Measurements from ENCODE around the gene CEP164.

The CEP164 gene
- total RNA-seq: 63.3 to 116 (median 96.2) reads per million in 4 donors

DNA sequence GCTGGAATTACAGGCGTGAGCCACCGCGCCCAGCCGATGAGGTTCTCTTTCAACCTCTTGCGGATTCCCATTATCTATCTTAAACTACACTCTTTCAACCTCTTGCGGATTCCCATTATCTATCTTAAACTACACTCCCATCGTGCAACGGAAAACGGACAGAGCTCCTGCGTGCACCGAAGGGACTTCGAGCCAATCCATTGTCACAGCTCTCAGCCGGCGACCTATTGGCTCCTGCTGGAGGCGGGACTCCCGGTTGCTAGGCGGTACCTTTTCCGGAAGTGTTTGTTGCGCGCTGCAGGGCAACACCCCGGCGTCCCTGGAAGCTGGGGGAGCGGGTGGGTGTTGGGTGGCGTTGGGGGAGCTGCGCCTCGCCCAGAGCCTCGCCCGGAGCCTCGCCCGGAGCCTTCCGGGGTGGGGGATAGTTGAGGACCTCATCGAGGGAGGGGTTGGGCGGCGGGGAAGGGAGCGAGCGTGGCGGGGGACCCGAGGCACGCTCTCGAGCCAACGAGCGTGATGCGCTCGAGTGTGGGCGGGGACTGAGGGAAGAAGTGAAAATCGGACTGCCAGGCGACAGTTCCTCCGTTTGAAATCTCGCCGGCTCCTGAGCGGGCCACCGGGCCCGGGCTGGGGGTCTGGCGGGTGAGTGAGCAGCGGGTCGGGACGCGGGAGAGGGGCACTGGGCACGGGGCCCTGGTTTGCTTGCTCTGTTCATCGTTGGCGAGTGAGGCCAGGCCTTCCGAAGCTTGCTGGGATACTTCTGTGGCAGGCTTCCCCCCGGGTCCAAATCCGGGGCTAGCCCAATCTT lies at the start of gene CEP164:
TSS of gene CEP164 (plus strand) at position 288 of the 808 bp plus-strand sequence. CDS start 10,733 bp downstream, outside the sequence.
- peak; percentile 86 to 97 (median 90) for DNase-seq

DNA sequence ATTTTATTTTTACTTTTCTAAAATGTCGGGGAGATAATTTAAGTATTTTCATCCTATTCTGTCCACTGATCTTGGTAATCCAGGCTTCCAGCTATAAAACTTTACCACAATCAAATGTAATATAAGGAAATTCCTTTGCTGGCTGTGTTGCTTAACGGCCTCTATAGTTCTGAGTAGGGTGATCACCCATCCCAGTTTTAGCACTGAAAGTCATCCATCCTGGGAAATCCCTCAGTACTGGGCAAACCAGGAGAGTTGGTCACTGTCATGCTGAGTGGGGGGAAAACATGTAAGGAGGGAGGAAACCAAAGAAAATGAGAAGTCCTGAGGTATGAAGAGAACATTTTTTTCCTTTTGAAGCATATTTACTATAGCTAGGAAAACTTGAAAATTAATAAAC lies 49.3 kb upstream of the CEP164 start:
- DNase-seq: no peak

- peak in 1 of 5 donors; percentile 66 for DNase-seq
These were observed 47.8 kb upstream of the CEP164 start for GRCh38 chr11:117279711-117280376.

GRCh38 chr11:117281159-117281558 lies 46.5 kb upstream of the CEP164 start:
- DNase-seq: no peak

DNA sequence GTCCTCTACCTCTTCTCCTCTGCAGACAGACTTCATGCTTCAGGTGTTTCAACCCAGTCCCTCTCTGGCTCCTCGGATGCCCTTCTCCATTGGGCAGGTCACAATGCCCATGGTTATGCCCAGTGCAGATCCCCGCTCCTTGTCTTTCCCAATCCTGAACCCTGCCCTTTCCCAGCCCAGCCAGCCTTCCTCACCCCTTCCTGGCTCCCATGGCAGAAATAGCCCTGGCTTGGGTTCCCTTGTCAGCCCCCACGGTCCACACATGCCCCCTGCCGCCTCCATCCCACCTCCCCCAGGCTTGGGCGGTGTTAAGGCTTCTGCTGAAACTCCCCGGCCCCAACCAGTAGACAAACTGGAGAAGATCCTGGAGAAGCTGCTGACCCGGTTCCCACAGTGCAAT lies 45.8 kb upstream of the CEP164 start:
- no peak for DNase-seq

DNA sequence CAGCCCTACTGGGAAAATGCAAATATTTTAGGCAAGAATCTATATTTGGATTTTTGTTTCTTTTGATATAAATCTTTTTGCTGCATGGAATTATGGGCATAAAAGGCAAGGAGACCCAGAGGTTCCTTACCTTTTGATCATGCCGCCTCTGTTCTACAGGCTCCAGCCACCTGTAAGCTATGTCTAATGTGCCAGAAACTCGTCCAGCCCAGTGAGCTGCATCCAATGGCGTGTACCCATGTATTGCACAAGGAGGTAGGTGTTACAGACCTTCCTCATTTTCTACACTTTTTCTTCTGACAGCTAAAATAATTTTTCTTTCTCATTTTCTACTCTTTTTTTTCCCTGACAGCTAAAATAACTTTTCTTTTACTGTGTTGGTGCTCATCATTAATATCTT lies 44.7 kb upstream of the CEP164 start:
- no peak for DNase-seq

- DNase-seq: no peak
These were observed 43.6 kb upstream of the CEP164 start for GRCh38 chr11:117284053-117284452.

GRCh38 chr11:117286588-117286987 lies 41.1 kb upstream of the CEP164 start:
- no peak for DNase-seq

DNA sequence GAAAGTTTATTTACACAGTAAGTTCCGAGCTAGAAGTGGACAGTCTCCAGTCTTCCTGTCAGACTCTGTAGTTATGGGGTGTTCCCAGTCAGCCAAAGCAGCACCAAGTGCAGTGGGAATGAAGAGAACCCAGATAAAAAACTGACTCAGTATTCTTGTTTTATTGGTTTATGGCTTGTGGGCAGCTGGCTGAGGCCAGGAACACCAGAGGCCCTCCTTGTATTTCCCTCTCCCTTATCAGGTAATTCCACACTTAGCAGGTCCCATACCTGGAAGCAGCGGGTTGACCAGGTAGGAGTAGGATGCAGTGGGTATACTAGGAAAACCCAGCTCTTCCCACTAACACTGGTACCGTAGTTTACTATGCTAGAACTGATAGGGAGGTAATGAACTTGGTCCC lies 40.0 kb upstream of the CEP164 start:
- DNase-seq: no peak

DNA sequence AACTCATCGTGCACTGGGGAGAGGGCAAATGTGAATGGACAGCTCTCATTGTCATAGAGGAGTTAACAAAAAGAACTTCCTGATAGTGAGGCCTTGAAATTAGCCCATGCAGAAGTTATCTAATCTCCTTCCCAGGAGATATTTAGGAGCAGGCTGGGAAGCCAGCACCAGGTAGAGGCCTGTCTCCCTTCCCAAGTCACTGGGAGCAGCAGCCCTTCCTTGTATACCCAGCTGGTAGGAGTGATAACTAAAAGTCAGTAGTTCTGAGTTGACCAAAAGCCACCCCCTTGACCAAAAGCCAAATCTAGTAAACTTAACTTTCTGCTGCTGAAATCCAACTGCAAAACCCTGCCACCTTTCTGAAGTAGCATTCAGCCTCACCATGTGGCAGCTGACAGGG lies 37.9 kb upstream of the CEP164 start:
- DNase-seq: no peak

DNA sequence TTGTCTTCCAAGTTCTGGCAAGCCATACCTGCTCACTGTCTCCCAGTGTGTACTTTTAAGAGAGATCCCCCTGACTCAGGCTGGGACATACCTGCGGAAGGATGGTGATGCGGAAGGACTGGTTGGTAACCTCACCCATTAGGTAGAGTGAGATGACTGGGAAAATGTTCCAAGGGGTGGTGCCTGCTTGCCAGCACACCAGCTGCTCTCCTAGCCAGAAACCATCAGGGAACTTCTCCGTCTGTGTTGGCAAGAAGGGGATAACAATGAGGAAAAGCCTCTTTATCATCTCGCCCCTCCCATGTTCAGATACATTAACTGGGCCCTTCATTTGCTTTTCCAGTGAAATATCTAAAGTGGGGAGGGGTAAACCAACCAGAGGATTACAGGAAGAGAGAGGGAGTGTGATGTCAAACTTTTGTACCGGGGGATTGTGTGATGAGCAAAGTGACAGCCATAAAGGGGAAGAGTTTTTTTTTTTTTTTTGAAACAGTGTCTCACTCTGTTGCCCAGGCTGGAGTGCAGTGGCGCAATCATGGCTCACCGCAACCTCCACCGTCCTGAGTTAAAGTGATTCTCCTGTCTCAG lies 36.8 kb upstream of the CEP164 start, which contains the start of gene BACE1-AS:
TSS of gene BACE1-AS (plus strand) at position 538 of the 588 bp plus-strand sequence.
- no peak for DNase-seq

DNA sequence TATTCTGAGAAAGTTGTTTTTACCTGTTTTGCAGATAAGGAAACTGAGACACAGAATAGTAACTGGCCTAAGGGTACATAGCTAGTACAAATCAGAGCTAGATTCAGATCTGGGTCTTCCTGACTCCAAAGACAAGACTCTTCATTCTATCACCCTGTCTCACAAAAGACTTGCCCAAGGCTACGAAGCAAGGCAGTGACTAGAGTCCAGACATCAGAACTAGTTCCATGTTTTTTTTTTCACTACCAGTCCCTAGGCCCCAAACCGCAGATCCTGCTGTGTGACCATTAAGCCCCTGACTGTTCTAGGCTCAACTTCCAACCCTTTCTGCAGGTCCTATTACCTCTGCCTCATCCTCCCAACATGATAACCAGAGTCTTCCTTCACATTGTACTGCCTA lies 35.0 kb upstream of the CEP164 start:
- no peak for DNase-seq

DNA sequence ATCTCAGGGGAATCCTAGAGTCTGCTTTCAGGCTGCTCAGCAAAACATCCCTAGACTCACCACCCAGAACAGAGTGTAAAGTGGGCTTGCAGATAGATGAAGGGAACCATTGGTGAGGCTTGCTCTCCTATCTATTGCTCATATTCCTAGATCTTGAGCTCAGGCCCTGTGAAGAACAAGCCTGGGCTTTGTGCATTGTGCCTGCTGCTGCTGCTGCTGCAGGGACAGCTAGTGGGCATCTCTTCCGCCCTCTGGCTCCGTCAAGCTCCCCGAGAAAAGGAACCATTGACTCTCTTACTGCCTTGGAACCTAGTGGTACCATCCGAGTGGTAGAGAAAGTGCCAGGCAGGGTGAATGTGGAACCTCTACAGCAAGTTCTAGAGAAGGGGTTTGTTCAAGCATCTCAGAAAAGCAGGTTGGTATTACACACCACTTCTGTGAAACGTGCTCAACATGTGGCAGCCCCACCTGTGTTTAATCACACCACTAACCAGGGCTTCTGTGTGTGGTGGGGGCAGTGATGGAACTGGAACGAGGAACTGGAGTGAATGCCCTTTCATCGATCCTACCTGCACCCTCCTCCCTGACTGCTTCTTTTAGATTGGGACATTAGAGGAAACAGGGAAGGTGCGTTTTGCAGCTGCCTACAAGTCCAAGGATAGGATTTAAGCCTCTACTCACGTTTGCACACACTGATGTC lies 32.1 kb upstream of the CEP164 start:
- DNase-seq: no peak

- DNase-seq: no peak
These were observed 30.8 kb upstream of the CEP164 start for GRCh38 chr11:117296881-117297280.

DNA sequence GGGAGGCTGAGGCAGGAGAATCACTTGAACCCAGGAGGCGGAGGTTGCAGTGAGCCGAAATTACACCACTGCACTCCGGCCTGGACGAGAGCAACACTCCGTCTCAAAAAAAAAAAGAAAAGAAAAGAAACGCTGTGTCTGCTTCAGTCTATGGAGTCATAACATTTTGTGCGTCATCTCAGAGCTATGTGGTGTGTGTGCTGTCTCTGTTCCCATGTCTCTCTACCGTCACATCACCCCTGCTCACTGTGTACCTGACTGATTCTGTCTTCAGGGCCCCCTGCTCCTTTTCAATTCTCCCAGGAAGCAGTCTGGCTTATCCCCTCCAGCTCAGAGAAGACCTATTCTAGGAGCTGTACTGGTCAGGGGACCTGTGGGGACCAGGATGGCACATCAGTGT lies 29.5 kb upstream of the CEP164 start:
- no peak for DNase-seq

- DNase-seq: no peak
These were observed 28.0 kb upstream of the CEP164 start for GRCh38 chr11:117299351-117300282.

DNA sequence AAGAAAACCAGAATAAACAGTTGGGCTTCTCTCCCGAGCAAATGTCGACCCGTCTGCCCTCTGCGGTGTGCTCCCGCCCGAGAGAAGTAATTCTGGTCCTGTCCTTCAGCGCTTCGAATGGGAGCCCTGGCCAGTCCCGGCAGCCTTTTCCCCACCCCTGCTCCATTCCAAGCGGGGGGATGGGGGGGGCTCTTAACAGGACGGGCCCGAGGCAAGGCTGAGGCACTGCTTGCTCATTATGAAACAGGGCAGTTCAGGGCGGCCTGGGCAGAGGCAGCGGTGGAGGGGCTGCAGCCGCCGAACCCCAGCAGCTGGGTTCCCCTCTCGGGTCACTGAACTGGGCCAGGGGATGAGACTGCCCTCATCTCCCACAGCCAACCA lies 27.4 kb upstream of the CEP164 start:
- no peak for DNase-seq

DNA sequence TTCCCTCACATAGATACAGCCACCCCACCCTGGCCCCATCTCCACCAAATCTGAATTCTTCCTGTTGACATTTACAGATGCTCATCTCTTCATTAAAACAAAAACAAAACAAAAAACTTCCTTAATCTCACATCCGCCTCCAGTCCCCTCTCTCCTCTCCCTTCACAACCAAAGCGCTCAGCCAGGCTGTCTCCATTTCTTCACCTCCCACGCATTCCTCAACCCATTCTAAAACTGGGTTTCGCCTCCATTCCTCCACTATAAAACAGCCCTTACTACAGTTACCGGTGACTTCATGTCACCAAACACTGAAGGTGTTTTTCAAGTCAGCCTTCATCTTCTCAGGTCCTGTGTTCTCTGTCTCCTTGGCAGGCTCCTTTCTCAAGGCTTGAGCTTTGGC lies 26.9 kb upstream of the CEP164 start:
- no peak for DNase-seq

GRCh38 chr11:117302228-117302627 lies 25.4 kb upstream of the CEP164 start:
- DNase-seq: no peak

- DNase-seq: no peak
These were observed 24.6 kb upstream of the CEP164 start for GRCh38 chr11:117303101-117303500.

DNA sequence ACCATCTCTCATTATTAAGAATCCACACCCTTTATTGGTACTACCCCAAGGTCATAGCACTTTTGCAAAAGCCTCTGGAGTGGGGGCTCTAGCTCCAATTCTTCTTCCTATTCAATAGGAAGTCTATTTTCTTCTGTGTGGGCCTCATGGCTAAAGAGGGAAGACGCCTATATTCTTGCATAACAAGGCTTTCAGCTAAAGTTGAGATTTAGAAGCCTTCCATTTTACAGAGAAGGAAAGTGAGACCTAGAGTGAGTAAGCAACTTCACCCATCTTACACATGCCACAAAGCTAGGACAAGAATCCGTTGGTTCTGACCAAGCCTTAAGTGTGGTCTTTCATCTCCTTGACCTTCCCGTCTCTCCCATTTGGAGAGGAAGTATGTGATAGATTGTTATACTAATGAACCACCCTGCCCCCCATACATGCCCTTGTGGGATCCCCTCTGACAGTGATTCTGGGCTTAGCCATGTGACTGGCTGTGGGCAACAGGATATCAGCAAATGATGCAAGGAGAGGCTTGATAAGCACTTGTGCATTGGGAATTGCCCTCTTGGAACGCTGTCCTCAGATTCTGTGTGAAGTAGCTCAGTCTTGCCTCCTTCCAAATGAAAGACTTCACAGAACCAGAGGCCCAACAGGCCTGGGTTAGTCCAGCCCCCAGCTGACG lies 23.9 kb upstream of the CEP164 start:
- DNase-seq: no peak

Data from T-helper 1 cell (primary cell).